Activated CD4-positive, alpha-beta memory T cell treated with anti-CD3 and anti-CD28 coated beads for 36 hours (primary cell): ENCODE data around the gene ELOA2. TPM values are rescaled to one million over a fixed set of nuclear protein-coding genes. Genes with fewer than 3 reads are reported as not detected.

ENCODE experiments used
- total RNA-seq, 2 experiments: library from RNA; stranded (reverse); gene quantifications; one replicate each; pipeline ENCODE4 v1.2.3, GENCODE V29; 2021

ELOA2 gene
- total RNA-seq, 2 experiments from 2014 or later = not detected

Other genes with a start within 250 kb of the ELOA2 start
- gene PIAS2, start 118.1 kb downstream of the ELOA2 start, total RNA-seq = 10 to 100 TPM; 19.7 to 22.1 TPM
- gene KATNAL2, start 118.0 kb downstream of the ELOA2 start, total RNA-seq = under 1 TPM; 0.46 to 0.69 TPM
- 10 to 100 TPM; 26.4 to 32.9 TPM for gene HDHD2, start 114.9 kb upstream of the ELOA2 start, total RNA-seq
- gene IER3IP1, start 140.7 kb upstream of the ELOA2 start, total RNA-seq = 10 to 100 TPM; 10.9 to 11.0 TPM
- gene SKOR2, start 216.0 kb upstream of the ELOA2 start, total RNA-seq = not detected